HepG2 (cell line): ENCODE measurements around the gene ECHS1. TPM values are rescaled to one million over a fixed set of nuclear protein-coding genes. Genes with fewer than 3 reads are reported as not detected.
A peak's percentile ranks its signal among the peaks of the same experiment; 100 is the strongest.

Experiments
- CREM ChIP-seq, 2 experiments: sonication (generic) in 1 of 2; formaldehyde crosslinking in 1 of 2; IDR thresholded peaks; 2 replicates each; pipeline versions ENCODE4 v1.4.0 to v1.6.1; 2016 to 2020; ENCODE audit warnings: antibody characterized with exemption in 1 of 2, mild to moderate bottlenecking in 1 of 2, missing genetic modification reagents in 1 of 2
- FLYWCH1 ChIP-seq: sonication (generic); formaldehyde crosslinking; IDR thresholded peaks from 2 replicates; pipeline ENCODE4 v1.8.1; 2023; ENCODE audit warnings: mild to moderate bottlenecking, missing genetic modification reagents
- IRF2 ChIP-seq: IDR thresholded peaks from 2 replicates; pipeline ENCODE4 v1.6.1; 2018; ENCODE audit warnings: missing genetic modification reagents, missing compliant biosample characterization
- JARID2 ChIP-seq: sonication (generic); formaldehyde crosslinking; IDR thresholded peaks from 2 replicates; pipeline ENCODE4 v1.8.1; 2023; ENCODE audit warnings: missing genetic modification reagents, inconsistent platforms; ENCODE audit not compliant: insufficient replicate concordance
- JUN ChIP-seq: sonication (generic); formaldehyde crosslinking; IDR thresholded peaks from 2 replicates; pipeline ENCODE4 v1.4.0; 2020; ENCODE audit warnings: mild to moderate bottlenecking, missing genetic modification reagents
- KLF15 ChIP-seq: sonication (generic); formaldehyde crosslinking; IDR thresholded peaks from 2 replicates; pipeline ENCODE4 v1.8.1; 2023; ENCODE audit warnings: borderline replicate concordance, mild to moderate bottlenecking, inconsistent platforms, missing genetic modification reagents, mixed read lengths
- KLF9 ChIP-seq: IDR thresholded peaks from 2 replicates; pipeline ENCODE4 v1.6.1; 2016; ENCODE audit warnings: low read depth
- MED1 ChIP-seq: sonication (generic); formaldehyde crosslinking; IDR thresholded peaks from 2 replicates; pipeline ENCODE4 v1.4.0; 2020; ENCODE audit warnings: missing genetic modification reagents
- NFAT5 ChIP-seq: sonication (generic); formaldehyde crosslinking; IDR thresholded peaks from 2 replicates; pipeline ENCODE4 v1.4.0; 2020; ENCODE audit warnings: missing genetic modification reagents
- PPARG ChIP-seq: conservative IDR thresholded peaks from 2 replicates; pipeline ENCODE4 v1.6.1; 2016; ENCODE audit warnings: missing biosample characterization, missing genetic modification reagents
- SNAPC2 ChIP-seq: sonication (generic); formaldehyde crosslinking; IDR thresholded peaks from 2 replicates; pipeline ENCODE4 v1.8.1; 2022; ENCODE audit warnings: mild to moderate bottlenecking, missing genetic modification reagents
- ZBTB14 ChIP-seq: sonication (generic); formaldehyde crosslinking; IDR thresholded peaks from 2 replicates; pipeline ENCODE4 v1.4.0; 2020; ENCODE audit warnings: missing genetic modification reagents
- ZBTB20 ChIP-seq: sonication (generic); formaldehyde crosslinking; IDR thresholded peaks from 2 replicates; pipeline ENCODE4 v1.8.1; 2023; ENCODE audit warnings: missing genetic modification reagents, low read depth, mild to moderate bottlenecking, borderline replicate concordance
- ZNF136 ChIP-seq: sonication (generic); formaldehyde crosslinking; IDR thresholded peaks from 2 replicates; pipeline ENCODE4 v1.8.1; 2022; ENCODE audit warnings: low read depth, mild to moderate bottlenecking, moderate library complexity, missing genetic modification reagents
- ZNF557 ChIP-seq: sonication (generic); formaldehyde crosslinking; IDR thresholded peaks from 2 replicates; pipeline ENCODE4 v1.4.0; 2020; ENCODE audit warnings: missing genetic modification reagents
- ZNF562 ChIP-seq: sonication (generic); formaldehyde crosslinking; IDR thresholded peaks from 2 replicates; pipeline ENCODE4 v1.8.0; 2022; ENCODE audit warnings: missing genetic modification reagents, borderline replicate concordance
- ZNF576 ChIP-seq: sonication (generic); formaldehyde crosslinking; IDR thresholded peaks from 2 replicates; pipeline ENCODE4 v1.4.0; 2020; ENCODE audit warnings: mild to moderate bottlenecking, missing genetic modification reagents
- polyA plus RNA-seq, 8 experiments: library from polyadenylated mRNA; depleted of rRNA in 3 of 8; stranded (reverse) in 7 of 8; unstranded in 1 of 8; fragments of >200 nt; fragmentation: Illumina TruSeq in 4 of 8; extraction: Trizol in 4 of 8; gene quantifications; 2 replicates each; pipeline versions ENCODE4 v1.2.1 to v1.2.3, GENCODE V29; 2011 to 2016; ENCODE audit warnings: low read depth in 4 of 8, missing spikeins in 1 of 8, mixed read lengths in 1 of 8; ENCODE audit not compliant: insufficient read depth in 1 of 8
- total RNA-seq, 5 experiments: library from RNA; depleted of rRNA; stranded (reverse); fragments of >200 nt; fragmentation: Illumina TruSeq; extraction: Trizol; gene quantifications; 2 replicates each; pipeline ENCODE4 v1.2.3, GENCODE V29; 2016; ENCODE audit warnings: low read depth in 1 of 5
- TF ChIP-seq, protein P1 (sequence below): sonication (generic); formaldehyde crosslinking; conservative IDR thresholded peaks from 2 replicates; pipeline ENCODE4 v1.4.0; 2020; ENCODE audit warnings: missing genetic modification reagents

ECHS1 gene
- total and polyA plus RNA-seq, 2 of the 13 experiments (the other 11 are each of a cell fraction or from before 2014, with no cell fraction given), result 32.7 to 195 TPM

DNA sequence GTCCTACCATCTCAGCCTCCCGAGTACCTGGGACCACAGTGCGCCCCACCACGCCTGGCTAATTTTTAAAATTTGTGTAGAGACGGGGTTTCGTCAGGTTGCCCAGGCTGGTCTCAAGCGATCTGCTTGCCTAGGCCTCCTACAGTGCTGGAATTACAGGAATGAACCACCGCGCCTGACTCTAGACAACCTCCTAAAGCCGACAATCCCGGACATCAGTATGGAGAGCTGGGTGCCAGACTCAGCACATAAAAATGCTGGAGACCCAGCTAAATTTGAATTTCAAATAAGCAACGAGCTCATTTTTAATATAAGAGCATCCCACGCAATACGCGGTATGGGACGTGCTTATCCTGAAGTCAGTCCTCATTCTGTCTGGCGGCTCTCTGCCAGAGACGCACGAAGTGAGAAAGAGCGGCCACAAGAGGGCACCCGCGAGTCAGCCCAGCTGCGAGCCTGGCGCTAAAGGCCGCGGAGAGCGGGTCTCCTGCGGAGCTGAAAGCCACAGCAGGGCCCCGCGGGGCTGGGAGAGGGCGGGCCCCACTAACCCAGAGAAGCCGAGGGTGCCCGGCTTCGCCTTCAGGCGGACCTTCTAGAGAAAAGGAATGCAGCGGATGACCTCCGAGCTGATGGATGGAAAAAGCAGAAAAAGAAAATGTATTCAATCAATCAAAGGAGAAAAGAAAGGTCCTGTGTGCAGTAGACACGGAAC, 43.5 kb downstream of the ECHS1 start (continued):
- TF ChIP-seq ZBTB14 (CRISPR knock-in tag) (no peak), KLF9 (CRISPR knock-in tag) (no peak), NFAT5 (no peak), IRF2 (CRISPR knock-in tag) (no peak), JUN (CRISPR knock-in tag) (no peak), ZNF576 (CRISPR knock-in tag) (no peak), ZBTB20 (CRISPR knock-in tag) (no peak), PPARG (CRISPR knock-in tag) (0 out of 2 replicates have a peak, but pooled peaks have one; percentile 22), SNAPC2 (CRISPR knock-in tag) (no peak), CREM (IDR thresholded peaks at IDR 0.05) (no peak), CREM (CRISPR knock-in tag; IDR thresholded peaks at IDR 0.05) (no peak), ZNF136 (no peak), MED1 (peak; percentile 43; the same call in 1 of the 2 replicates), JARID2 (CRISPR knock-in tag) (no peak), FLYWCH1 (CRISPR knock-in tag) (no peak), KLF15 (no peak), ZNF557 (CRISPR knock-in tag) (0 out of 2 replicates have a peak, but pooled peaks have one; percentile 32), ZNF562 (no peak)
- TF ChIP-seq, protein P1, sequence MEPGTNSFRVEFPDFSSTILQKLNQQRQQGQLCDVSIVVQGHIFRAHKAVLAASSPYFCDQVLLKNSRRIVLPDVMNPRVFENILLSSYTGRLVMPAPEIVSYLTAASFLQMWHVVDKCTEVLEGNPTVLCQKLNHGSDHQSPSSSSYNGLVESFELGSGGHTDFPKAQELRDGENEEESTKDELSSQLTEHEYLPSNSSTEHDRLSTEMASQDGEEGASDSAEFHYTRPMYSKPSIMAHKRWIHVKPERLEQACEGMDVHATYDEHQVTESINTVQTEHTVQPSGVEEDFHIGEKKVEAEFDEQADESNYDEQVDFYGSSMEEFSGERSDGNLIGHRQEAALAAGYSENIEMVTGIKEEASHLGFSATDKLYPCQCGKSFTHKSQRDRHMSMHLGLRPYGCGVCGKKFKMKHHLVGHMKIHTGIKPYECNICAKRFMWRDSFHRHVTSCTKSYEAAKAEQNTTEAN, result no peak
